PC-9 (cell line): ENCODE data around the gene CYP24A1. TPM values are rescaled to one million over a fixed set of nuclear protein-coding genes. Genes with fewer than 3 reads are reported as not detected.

Experiments used
- BruUV-seq: library from RNA; stranded (reverse); fragments of 400-500 nt; replicated peaks from 2 replicates; lab custom pipeline; 2021; lab: Mats Ljungman, UMichigan
- CTCF ChIA-PET: fragments of 300-600 bp; sonication (Branson Sonifier 250); formaldehyde crosslinking; loops from one replicate; lab custom pipeline; 2022; ENCODE audit warnings: antibody characterized with exemption; lab: Charles Lee
- POLR2A ChIA-PET: fragments of 300-600 bp; sonication (Branson Sonifier 250); formaldehyde crosslinking; loops from one replicate; lab custom pipeline; 2022; ENCODE audit warnings: antibody characterized with exemption; ENCODE audit not compliant: unreplicated experiment; lab: Charles Lee
- DNase-seq, 2 experiments: peaks; one replicate each; pipeline versions ENCODE4 v3.0.0 to v3.0.0-alpha.2; 2015 to 2022; ENCODE audit warnings: mixed read lengths in 1 of 2
- H2AFZ ChIP-seq: fragments of 200-600 bp; sonication (generic); 2 replicates; pipeline ENCODE4 v1.8.1; 2017; ENCODE audit warnings: antibody characterized with exemption
- H3F3A ChIP-seq: fragments of 200-600 bp; sonication (generic); 2 replicates; pipeline ENCODE4 v1.8.1; 2017; ENCODE audit warnings: antibody characterized with exemption, mild to moderate bottlenecking, low read depth; ENCODE audit not compliant: insufficient read depth
- H3K27ac ChIP-seq: fragments of 200-600 bp; sonication (generic); 2 replicates; pipeline ENCODE4 v1.6.1; 2016; ENCODE audit warnings: mixed run types
- H3K27me3 ChIP-seq: fragments of 200-600 bp; sonication (generic); 2 replicates; pipeline ENCODE4 v1.6.1; 2016; ENCODE audit warnings: low read depth, mixed run types; ENCODE audit not compliant: insufficient read depth
- H3K36me3 ChIP-seq: fragments of 200-600 bp; sonication (generic); 2 replicates; pipeline ENCODE4 v1.6.1; 2016; ENCODE audit warnings: low read depth, mixed run types
- H3K4me1 ChIP-seq: fragments of 200-600 bp; sonication (generic); replicated peaks from 2 replicates; pipeline ENCODE4 v1.6.1; 2016; ENCODE audit warnings: mixed run types; ENCODE audit not compliant: insufficient read depth
- H3K4me2 ChIP-seq: fragments of 200-600 bp; sonication (generic); 2 replicates; pipeline ENCODE4 v1.6.1; 2017; ENCODE audit warnings: mixed run types
- H3K4me3 ChIP-seq: fragments of 200-600 bp; sonication (generic); 2 replicates; pipeline ENCODE4 v1.6.1; 2016; ENCODE audit warnings: mixed run types
- H3K79me2 ChIP-seq: fragments of 200-600 bp; sonication (generic); 2 replicates; pipeline ENCODE4 v1.6.1; 2017; ENCODE audit warnings: low read depth, mixed run types
- H3K9me2 ChIP-seq: fragments of 200-600 bp; sonication (generic); 2 replicates; pipeline ENCODE4 v1.8.1; 2017; ENCODE audit warnings: mild to moderate bottlenecking; ENCODE audit not compliant: insufficient read depth
- H3K9me3 ChIP-seq: fragments of 200-600 bp; sonication (generic); 2 replicates; pipeline ENCODE4 v1.8.1; 2016; ENCODE audit warnings: low read depth; ENCODE audit not compliant: insufficient read depth
- H4K20me1 ChIP-seq: fragments of 200-600 bp; sonication (generic); 2 replicates; pipeline ENCODE4 v1.8.1; 2017; ENCODE audit not compliant: insufficient read depth
- EZH2 ChIP-seq: fragments of 200-600 bp; sonication (generic); IDR thresholded peaks from 2 replicates; pipeline ENCODE4 v1.8.0; 2017; ENCODE audit warnings: antibody characterized with exemption, low read depth
- intact Hi-C: fragments of 100-400 bp; cut with micrococcal nuclease; formaldehyde crosslinking; loops from one replicate; pipeline ENCODE4 v1.10.0; 2022; ENCODE audit not compliant: unreplicated experiment
- total RNA-seq: library from RNA; stranded (reverse); gene quantifications from 2 replicates; pipeline ENCODE4 v1.2.3, GENCODE V29; 2021
- TF ChIP-seq, protein P1 (sequence below): fragments of 200-600 bp; sonication (generic); conservative IDR thresholded peaks from 2 replicates; pipeline ENCODE4 v1.6.1; 2017; ENCODE audit warnings: mixed run types, antibody characterized with exemption, mild to moderate bottlenecking, moderate library complexity

CYP24A1 gene
- total RNA-seq, 1 experiment from 2014 or later: 4.9 TPM

DNA sequence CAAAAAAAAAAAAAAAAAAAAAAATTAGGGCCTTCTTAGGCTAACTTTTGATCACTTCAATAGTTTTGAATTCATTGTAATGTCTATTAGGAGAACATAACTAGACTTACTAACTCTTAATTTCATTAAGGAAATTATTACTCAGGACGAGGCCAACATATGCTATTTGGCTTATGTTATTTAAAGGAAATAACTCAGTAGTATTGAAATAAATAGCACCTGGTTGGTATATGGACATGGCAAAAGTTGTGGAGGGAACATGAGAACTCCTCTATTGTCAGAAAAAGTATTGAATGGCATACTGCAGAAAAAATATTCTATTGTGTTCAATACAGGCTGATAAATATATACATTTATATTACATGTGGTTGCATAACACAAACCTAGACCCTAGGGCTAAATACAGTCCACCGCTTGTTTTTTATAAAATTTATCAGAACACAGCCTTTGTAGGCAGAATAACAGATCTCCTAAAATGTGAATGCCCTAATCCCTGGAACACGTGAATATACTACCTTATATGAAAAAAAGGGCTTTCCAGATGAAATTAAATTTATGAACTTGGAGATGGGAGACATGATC lies 18.0 kb downstream of the CYP24A1 start:
- Histone ChIP-seq H3K4me1 (peaks cover 30% of the 10 kb centered on the region), H4K20me1 (no peaks in the 10 kb centered on the region), H3K27me3 (no peaks in the 10 kb centered on the region), H3K4me2 (no peak overlapping the region), H3K27ac (no peak overlapping the region), H3K9me2 (no peaks in the 10 kb centered on the region), H3K9me3 (no peaks in the 10 kb centered on the region), H2AFZ (no peak overlapping the region), H3K79me2 (no peaks in the 10 kb centered on the region), H3K4me3 (no peak overlapping the region), H3F3A (peaks cover 18% of the 10 kb centered on the region), H3K36me3 (peaks cover 7% of the 10 kb centered on the region; the same call in 1 of the 2 replicates)
- DNase-seq: no peak
- ChIA-PET CTCF (no interaction called here), POLR2A (no interaction called here)
- no TSS peak for BruUV-seq
- no peak for TF ChIP-seq EZH2
- TF ChIP-seq, protein P1, sequence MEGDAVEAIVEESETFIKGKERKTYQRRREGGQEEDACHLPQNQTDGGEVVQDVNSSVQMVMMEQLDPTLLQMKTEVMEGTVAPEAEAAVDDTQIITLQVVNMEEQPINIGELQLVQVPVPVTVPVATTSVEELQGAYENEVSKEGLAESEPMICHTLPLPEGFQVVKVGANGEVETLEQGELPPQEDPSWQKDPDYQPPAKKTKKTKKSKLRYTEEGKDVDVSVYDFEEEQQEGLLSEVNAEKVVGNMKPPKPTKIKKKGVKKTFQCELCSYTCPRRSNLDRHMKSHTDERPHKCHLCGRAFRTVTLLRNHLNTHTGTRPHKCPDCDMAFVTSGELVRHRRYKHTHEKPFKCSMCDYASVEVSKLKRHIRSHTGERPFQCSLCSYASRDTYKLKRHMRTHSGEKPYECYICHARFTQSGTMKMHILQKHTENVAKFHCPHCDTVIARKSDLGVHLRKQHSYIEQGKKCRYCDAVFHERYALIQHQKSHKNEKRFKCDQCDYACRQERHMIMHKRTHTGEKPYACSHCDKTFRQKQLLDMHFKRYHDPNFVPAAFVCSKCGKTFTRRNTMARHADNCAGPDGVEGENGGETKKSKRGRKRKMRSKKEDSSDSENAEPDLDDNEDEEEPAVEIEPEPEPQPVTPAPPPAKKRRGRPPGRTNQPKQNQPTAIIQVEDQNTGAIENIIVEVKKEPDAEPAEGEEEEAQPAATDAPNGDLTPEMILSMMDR: no peak
- intact Hi-C loops: no loop called here

DNA sequence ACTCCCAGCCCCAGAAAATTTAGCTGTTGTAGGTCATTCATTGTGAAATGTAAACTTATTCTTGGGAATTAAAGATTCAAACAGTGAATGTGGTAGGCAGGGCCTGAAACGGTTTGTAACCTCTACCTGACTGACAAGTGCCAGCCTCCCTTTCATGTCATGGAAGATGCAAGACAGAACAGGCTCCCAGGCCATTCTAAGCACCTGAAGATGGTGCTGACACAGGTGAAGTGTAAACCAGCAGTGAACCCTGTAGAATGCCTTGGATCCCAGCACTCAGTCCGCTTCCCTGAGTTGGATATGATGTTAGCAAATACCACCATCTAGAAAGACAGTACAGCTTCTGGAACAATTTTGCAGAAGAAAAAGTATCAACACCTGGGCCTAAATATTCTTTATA lies 19.3 kb downstream of the CYP24A1 start:
- TF ChIP-seq, protein P1: no peak
- TF ChIP-seq EZH2: no peak
- Histone ChIP-seq H3K27ac (no peak overlapping the region), H3K4me1 (peaks cover 44% of the 10 kb centered on the region), H3K36me3 (peaks cover 7% of the 10 kb centered on the region; the same call in 1 of the 2 replicates), H4K20me1 (no peaks in the 10 kb centered on the region), H3K9me3 (no peaks in the 10 kb centered on the region), H2AFZ (no peak overlapping the region), H3K9me2 (no peaks in the 10 kb centered on the region), H3K4me2 (no peak overlapping the region), H3K27me3 (no peaks in the 10 kb centered on the region), H3F3A (peaks cover 28% of the 10 kb centered on the region), H3K4me3 (no peak overlapping the region), H3K79me2 (no peaks in the 10 kb centered on the region)
- CTCF ChIA-PET: interaction anchor here (1.1 kb wide), 1 partner anchor 14 kb away, joined by 8 read pairs; no protein-coding TSS in a partner anchor
- POLR2A ChIA-PET: no interaction called here
- no peak for DNase-seq
- BruUV-seq: no TSS peak
- intact Hi-C loops: no loop called here

DNA sequence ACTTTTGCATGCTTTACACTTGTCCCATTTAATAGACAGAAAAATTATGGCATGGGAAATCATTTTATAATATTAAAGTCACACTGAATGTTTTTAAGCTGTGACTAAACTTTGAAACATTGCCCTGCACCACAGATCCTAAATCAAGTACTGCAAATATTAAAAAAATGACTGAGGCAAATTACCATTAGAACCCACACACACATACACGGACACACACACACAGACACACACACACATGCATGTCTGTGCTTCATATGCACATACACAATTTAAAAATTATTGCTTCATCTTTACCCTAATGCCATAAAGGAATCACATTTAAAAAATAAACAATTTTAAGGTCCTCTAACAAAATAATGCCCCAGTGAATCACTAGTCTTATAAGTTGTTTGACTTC lies 19.9 kb downstream of the CYP24A1 start:
- Histone ChIP-seq H4K20me1 (no peaks in the 10 kb centered on the region), H3F3A (peaks cover 32% of the 10 kb centered on the region), H3K9me2 (no peaks in the 10 kb centered on the region), H3K27ac (no peak overlapping the region; the same call in 1 of the 2 replicates), H3K9me3 (no peaks in the 10 kb centered on the region), H3K27me3 (no peaks in the 10 kb centered on the region), H2AFZ (no peak overlapping the region), H3K36me3 (peaks cover 6% of the 10 kb centered on the region; the same call in 1 of the 2 replicates), H3K4me2 (no peak overlapping the region), H3K4me1 (peaks cover 50% of the 10 kb centered on the region), H3K4me3 (no peak overlapping the region), H3K79me2 (no peaks in the 10 kb centered on the region)
- ChIA-PET POLR2A (no interaction called here), CTCF (no interaction called here)
- TF ChIP-seq, protein P1: no peak
- TF ChIP-seq EZH2: no peak
- no TSS peak for BruUV-seq
- intact Hi-C loops: no loop called here
- DNase-seq: peak in 1 of 2 experiments; percentile 22
